ENCODE measurements around the gene WASF1.

WASF1 gene

DNA sequence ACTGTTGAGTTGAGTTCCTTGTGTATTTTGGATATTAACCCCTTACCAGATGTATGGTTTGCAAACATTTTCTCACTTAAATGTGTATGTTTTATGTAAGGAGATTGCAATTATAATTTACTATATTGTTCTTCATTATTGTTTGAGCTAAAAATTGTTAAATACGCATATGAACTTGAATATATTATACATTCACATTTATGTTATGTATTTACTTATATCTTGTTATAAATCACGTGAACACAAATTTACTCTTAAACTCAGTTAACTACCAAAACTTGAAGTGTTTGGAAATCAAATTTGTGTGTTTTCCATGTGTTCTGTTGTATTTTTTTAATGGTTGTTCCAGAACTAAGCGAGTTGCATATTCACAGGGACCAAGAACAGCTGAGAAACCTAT is 19.1 kb upstream of the WASF1 start:
- H3F3A ChIP-seq (ENCODE audit: control insufficient read depth, insufficient read depth) = peaks cover 10% of the 10 kb centered on the region
- H3K9me3 ChIP-seq (ENCODE audit: control insufficient read depth, insufficient read depth, low read length) = no peaks in the 10 kb centered on the region
- H3K4me2 ChIP-seq (ENCODE audit: low read length) = no peak overlapping the region
- no peak overlapping the region for H3K4me3 ChIP-seq (ENCODE audit: low read length)
- peaks cover 34% of the 10 kb centered on the region for H3K36me3 ChIP-seq (ENCODE audit: control insufficient read depth, low read length)
- no peak overlapping the region for H3K27ac ChIP-seq (ENCODE audit: low read depth, low read length)
- no peaks in the 10 kb centered on the region for H3K9me2 ChIP-seq (replicated peaks; ENCODE audit: control insufficient read depth, low read length)
- H3K4me1 ChIP-seq (ENCODE audit: control insufficient read depth, low read length) = peaks cover 45% of the 10 kb centered on the region
- H3K79me2 ChIP-seq (ENCODE audit: control insufficient read depth, low read length) = peaks cover 92% of the 10 kb centered on the region
- TF ChIP-seq, protein P1, sequence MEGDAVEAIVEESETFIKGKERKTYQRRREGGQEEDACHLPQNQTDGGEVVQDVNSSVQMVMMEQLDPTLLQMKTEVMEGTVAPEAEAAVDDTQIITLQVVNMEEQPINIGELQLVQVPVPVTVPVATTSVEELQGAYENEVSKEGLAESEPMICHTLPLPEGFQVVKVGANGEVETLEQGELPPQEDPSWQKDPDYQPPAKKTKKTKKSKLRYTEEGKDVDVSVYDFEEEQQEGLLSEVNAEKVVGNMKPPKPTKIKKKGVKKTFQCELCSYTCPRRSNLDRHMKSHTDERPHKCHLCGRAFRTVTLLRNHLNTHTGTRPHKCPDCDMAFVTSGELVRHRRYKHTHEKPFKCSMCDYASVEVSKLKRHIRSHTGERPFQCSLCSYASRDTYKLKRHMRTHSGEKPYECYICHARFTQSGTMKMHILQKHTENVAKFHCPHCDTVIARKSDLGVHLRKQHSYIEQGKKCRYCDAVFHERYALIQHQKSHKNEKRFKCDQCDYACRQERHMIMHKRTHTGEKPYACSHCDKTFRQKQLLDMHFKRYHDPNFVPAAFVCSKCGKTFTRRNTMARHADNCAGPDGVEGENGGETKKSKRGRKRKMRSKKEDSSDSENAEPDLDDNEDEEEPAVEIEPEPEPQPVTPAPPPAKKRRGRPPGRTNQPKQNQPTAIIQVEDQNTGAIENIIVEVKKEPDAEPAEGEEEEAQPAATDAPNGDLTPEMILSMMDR (IDR thresholded peaks at IDR 0.05; ENCODE audit: low read depth, low read length, poor library complexity, severe bottlenecking) = no peak
- no peak for TF ChIP-seq EZH2phosphoT487 (IDR thresholded peaks at IDR 0.05; ENCODE audit: borderline replicate concordance, low read length)
- H4K20me1 ChIP-seq (ENCODE audit: control insufficient read depth, insufficient read depth, low read depth, low read length) = no peaks in the 10 kb centered on the region
- no peaks in the 10 kb centered on the region for H3K27me3 ChIP-seq (ENCODE audit: control insufficient read depth, low read length)

GRCh38 chr6:110196874-110197273 is 17.4 kb upstream of the WASF1 start:
- H3K4me3 ChIP-seq (ENCODE audit: low read length) = no peak overlapping the region
- no peaks in the 10 kb centered on the region for H4K20me1 ChIP-seq (ENCODE audit: control insufficient read depth, insufficient read depth, low read depth, low read length)
- H3K27me3 ChIP-seq (ENCODE audit: control insufficient read depth, low read length) = no peaks in the 10 kb centered on the region
- peaks cover 2% of the 10 kb centered on the region; the same call in 1 of the 2 replicates for H3F3A ChIP-seq (ENCODE audit: control insufficient read depth, insufficient read depth)
- H3K27ac ChIP-seq (ENCODE audit: low read depth, low read length) = no peak overlapping the region
- H3K79me2 ChIP-seq (ENCODE audit: control insufficient read depth, low read length) = peaks cover 85% of the 10 kb centered on the region
- H3K36me3 ChIP-seq (ENCODE audit: control insufficient read depth, low read length) = peaks cover 33% of the 10 kb centered on the region
- TF ChIP-seq, protein P1 (IDR thresholded peaks at IDR 0.05; ENCODE audit: low read depth, low read length, poor library complexity, severe bottlenecking) = no peak
- TF ChIP-seq EZH2phosphoT487 (IDR thresholded peaks at IDR 0.05; ENCODE audit: borderline replicate concordance, low read length) = no peak
- no peak overlapping the region for H3K4me2 ChIP-seq (ENCODE audit: low read length)
- peaks cover 35% of the 10 kb centered on the region for H3K4me1 ChIP-seq (ENCODE audit: control insufficient read depth, low read length)
- H3K9me3 ChIP-seq (ENCODE audit: control insufficient read depth, insufficient read depth, low read length) = no peaks in the 10 kb centered on the region
- no peaks in the 10 kb centered on the region for H3K9me2 ChIP-seq (replicated peaks; ENCODE audit: control insufficient read depth, low read length)

DNA sequence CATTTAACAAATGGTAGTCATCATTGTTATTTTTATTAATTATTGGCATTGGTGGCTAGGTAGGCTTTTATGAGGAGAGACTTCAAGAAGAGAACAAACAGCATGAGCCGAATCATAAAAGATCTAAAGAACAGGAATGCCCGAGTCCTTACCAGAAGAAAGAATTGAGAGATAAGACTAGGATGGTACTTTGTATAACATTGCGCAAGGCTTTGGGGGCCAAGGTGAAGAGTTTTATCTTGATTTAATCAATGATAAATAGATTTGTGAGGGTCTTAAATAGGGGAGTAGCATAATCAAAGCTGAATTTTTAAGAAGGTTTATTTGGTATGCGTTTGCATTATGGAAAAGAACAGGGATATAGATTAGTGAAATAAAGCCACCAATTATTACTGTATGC is 16.2 kb upstream of the WASF1 start:
- Histone ChIP-seq H3K9me3 (ENCODE audit: control insufficient read depth, insufficient read depth, low read length) (no peaks in the 10 kb centered on the region), H3K79me2 (ENCODE audit: control insufficient read depth, low read length) (peaks cover 84% of the 10 kb centered on the region), H3K27ac (ENCODE audit: low read depth, low read length) (no peak overlapping the region), H3K4me1 (ENCODE audit: control insufficient read depth, low read length) (peaks cover 23% of the 10 kb centered on the region), H3K4me2 (ENCODE audit: low read length) (no peak overlapping the region), H4K20me1 (ENCODE audit: control insufficient read depth, insufficient read depth, low read depth, low read length) (no peaks in the 10 kb centered on the region), H3F3A (ENCODE audit: control insufficient read depth, insufficient read depth) (no peaks in the 10 kb centered on the region), H3K4me3 (ENCODE audit: low read length) (no peak overlapping the region), H3K36me3 (ENCODE audit: control insufficient read depth, low read length) (peaks cover 33% of the 10 kb centered on the region), H3K9me2 (replicated peaks; ENCODE audit: control insufficient read depth, low read length) (no peaks in the 10 kb centered on the region), H3K27me3 (ENCODE audit: control insufficient read depth, low read length) (no peaks in the 10 kb centered on the region)
- no peak for TF ChIP-seq EZH2phosphoT487 (IDR thresholded peaks at IDR 0.05; ENCODE audit: borderline replicate concordance, low read length)
- TF ChIP-seq, protein P1 (IDR thresholded peaks at IDR 0.05; ENCODE audit: low read depth, low read length, poor library complexity, severe bottlenecking) = no peak
